GM19324 (cell line): Measurements from ENCODE around the gene ARID5A.
A peak's percentile ranks its signal among the peaks of the same experiment; 100 is the strongest.
"Not testable (repeated sequence)": the region's sequence is repeated elsewhere in the genome, so short reads cannot be mapped to it uniquely, and the experiment has no call there.

Experiments
- ATAC-seq: cut with Tn5 transposase; IDR thresholded peaks from one replicate; pipeline ENCODE4 v1.9.1; 2021; ENCODE audit warnings: mild to moderate bottlenecking, moderate library complexity; ENCODE audit not compliant: unreplicated experiment, low FRiP score

Gene ARID5A

GRCh38 chr2:96553176-96553956 is 16.8 kb downstream of the ARID5A start:
- no peak for ATAC-seq

- not testable (repeated sequence) for ATAC-seq
Measured at GRCh38 chr2:96553957-96554292, 17.4 kb downstream of the ARID5A start.

- ATAC-seq: peak; percentile 38
Measured at GRCh38 chr2:96554293-96555145, 18.0 kb downstream of the ARID5A start.

DNA sequence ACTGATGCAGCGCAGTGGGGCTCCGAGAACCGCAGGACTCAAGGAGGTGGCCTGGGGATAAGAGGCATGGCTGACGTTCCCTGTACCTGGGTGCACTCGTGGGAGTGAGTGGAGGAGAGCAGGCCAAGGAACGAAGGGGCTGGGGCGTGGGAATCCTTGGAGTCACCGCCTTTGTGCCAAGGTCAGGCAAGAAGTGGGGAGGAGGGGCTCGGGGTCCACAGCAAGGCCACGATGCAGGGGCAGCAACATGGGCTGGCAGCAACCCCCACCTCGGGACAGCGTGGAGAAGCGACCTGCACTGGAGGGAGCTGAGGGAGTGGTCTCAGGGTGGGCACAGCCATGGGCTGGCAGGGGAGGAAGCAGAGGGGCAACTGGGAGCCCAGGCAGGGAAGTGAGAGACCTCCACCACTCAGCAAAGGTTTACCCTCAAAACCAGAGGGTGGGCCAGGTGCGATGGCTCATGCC is 18.6 kb downstream of the ARID5A start:
- no peak for ATAC-seq

- ATAC-seq: no peak
Measured at GRCh38 chr2:96556441-96557330, 20.1 kb downstream of the ARID5A start.

- not testable (repeated sequence) for ATAC-seq
Measured at GRCh38 chr2:96557421-96557820, 20.9 kb downstream of the ARID5A start.

DNA sequence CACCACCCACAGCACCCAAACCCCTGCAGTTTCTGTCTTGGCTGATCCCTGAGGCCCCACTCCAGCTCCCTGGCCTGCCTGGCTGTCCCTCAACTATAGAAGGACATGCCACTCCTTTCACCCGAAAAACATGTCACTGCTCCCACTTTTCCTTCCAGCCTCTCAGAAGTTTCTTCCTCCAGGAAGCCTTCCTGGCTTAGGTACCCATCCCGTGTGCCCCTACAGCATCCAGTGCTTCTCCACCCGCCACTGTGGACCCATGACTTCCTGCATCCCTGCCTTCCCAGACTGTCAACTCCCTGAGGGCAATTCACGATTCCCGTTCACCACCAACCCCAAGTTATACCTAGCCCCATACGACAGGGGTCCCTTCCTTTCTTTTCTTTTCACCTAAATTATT is 21.5 kb downstream of the ARID5A start:
- ATAC-seq: no peak

DNA sequence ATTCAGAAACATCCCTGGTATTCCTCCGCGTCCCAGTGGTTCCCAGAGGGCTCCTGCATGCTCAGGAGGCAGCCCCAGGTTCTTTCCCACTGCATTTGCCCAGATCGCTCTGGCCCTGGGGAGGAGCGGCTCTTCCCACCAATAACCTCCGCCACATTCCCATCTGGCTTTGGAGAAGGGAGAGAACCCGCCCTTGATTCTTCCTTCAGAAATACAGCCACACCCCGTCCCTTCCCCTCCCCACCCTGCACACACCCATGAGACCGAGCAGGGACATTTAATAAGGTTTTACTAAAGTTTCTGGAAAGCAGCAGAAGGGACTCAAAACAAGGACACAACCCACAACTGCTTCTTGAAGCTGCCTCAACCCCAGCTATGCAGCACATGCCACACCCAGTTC is 21.9 kb downstream of the ARID5A start:
- no peak for ATAC-seq

DNA sequence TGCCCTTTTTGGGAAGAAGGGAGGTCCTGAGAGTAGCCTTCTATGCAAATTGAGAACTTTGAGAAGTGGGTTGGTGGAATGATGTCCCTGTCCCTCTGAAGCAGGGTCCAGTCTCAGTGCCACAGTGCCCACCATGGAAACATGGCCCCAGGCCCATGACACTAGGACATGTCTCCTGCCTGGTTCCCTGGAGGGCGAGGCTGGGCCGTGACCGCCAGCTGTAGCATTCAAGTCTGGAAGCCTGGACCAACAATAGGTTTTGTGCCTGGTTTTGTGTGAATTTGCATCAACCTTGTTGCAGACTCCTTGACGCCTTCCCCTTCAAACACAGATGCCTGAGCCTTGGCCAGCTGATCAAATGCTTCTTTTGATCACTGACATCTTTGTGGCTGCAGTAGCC is 27.5 kb downstream of the ARID5A start:
- no peak for ATAC-seq

DNA sequence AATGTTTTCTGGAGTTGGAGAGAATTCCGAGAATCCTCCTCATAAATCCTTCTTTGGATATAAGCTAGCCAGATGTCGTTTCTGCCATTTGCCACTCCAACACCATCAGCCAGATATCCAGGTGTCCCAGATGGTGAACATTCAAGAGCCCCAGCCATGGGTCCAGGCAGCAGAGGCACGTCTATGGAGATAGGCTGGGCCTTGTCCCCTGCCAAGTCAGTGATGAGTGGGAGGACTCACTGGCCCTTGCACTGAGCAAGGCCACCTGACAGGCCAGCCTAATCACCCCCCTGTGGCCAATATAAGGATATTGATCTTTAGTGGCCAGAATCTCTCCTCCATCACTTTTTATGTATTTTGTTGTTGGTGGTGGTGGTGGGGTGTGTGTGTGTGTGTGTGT is 28.0 kb downstream of the ARID5A start:
- no peak for ATAC-seq

DNA sequence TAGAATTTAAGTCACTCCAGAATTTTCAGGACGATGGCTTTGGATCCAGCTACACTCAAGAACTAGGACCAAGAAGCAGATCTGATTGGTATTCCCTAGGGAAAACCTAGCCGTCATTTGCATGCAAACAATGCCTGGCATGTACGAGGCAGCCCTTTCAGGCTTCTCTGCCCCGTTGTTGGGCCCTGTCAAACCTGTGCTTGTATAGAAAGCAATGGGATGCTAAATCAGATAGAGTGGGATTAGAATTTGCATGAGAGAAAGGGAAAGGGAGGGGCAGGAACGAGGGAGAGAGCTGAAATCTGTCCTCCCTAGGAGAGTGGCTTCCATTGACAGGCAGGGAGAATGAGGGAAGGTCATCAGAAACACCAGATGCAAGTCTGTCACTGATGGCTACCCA is 28.6 kb downstream of the ARID5A start:
- ATAC-seq: no peak

DNA sequence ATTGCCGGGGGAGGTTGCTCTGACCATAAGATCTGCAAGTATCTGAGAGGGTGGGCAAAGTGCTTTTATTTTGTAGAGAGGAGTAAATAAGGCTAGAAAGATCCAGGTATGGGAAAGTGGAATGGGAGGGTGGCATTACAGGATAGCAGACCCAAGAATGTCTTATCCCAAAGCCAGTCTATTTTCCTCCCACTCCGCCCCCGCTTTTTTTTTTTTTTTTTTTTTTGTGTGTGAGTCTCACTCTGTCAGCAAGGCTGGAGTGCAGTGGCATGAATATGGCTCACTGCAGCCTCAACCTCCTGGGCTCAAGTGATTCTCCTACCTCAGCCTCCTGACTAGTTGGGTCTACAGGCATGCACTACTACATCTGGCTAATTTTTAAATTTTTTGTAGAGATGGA is 31.5 kb downstream of the ARID5A start:
- no peak for ATAC-seq

- no peak for ATAC-seq
Measured at GRCh38 chr2:96574364-96574763, 37.8 kb downstream of the ARID5A start.

DNA sequence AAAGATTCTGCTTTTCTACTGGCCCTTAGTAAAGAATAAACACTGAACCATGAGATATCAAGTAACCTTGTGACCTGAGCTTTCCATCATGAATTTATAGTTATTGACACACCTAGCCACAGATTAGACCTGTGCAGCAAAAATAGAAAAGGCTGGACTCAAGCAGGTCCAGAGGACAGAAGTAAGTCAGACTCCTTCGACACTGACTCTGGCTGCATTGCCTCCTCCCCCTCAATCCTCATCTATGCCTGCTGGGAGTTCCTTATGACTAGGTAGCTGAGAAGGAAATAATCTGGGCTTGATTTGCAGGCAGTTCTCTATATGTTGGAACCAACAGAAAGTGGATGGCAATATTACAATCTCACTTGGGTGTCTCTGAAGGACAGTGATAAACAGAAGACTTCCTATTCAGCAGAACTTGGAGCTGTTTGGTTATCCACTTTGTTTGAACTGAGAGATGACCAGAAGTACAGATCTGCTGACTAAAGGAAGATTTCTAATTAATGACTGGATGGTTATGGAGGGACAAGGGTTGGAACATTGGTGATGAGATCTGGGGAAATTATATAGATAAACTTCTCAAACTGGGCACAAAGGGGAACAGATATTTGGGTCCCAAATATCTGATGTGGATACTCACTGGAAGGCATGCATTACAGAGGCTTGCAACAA is 39.4 kb downstream of the ARID5A start:
- ATAC-seq: no peak

- no peak for ATAC-seq
Measured at GRCh38 chr2:96577501-96577900, 40.9 kb downstream of the ARID5A start.

- no peak for ATAC-seq
Measured at GRCh38 chr2:96578731-96579130, 42.2 kb downstream of the ARID5A start.

- ATAC-seq: no peak
Measured at GRCh38 chr2:96579422-96579821, 42.9 kb downstream of the ARID5A start.

GRCh38 chr2:96580771-96581170 is 44.2 kb downstream of the ARID5A start:
- ATAC-seq: no peak

- ATAC-seq: no peak
Measured at GRCh38 chr2:96584017-96584416, 47.5 kb downstream of the ARID5A start.

GRCh38 chr2:96587843-96588242 is 51.3 kb downstream of the ARID5A start:
- no peak for ATAC-seq
